Transverse colon (tissue), 4 donors: Measurements from ENCODE around the gene MMD. TPM values are rescaled to one million over a fixed set of nuclear protein-coding genes. Genes with fewer than 3 reads are reported as not detected.
A peak's percentile ranks its signal among the peaks of the same experiment; 100 is the strongest.
"Not testable (repeated sequence)": the region's sequence is repeated elsewhere in the genome, so short reads cannot be mapped to it uniquely, and the experiment has no call there.

Experiments used
- DNase-seq: peaks from one replicate; pipeline ENCODE4 v3.0.0-alpha.2; 2019
- H3K27ac ChIP-seq, 4 donors: fragments of 200-600 bp; sonication (generic); 2 replicates each; pipeline ENCODE4 v1.5.1; 2016 to 2018; ENCODE audit warnings: inconsistent platforms in 4 of 4
- H3K27me3 ChIP-seq: fragments of 200-600 bp; sonication (generic); 2 replicates; pipeline ENCODE4 v1.5.1; 2017; ENCODE audit warnings: inconsistent platforms
- H3K36me3 ChIP-seq, 4 donors: fragments of 200-600 bp; sonication (generic); 2 replicates each; pipeline ENCODE4 v1.5.1; 2017 to 2019; ENCODE audit warnings: inconsistent platforms in 4 of 4
- H3K4me1 ChIP-seq, 4 donors: fragments of 200-600 bp; sonication (generic); 2 replicates each; pipeline ENCODE4 v1.5.1; 2017 to 2020; ENCODE audit warnings: inconsistent platforms in 4 of 4
- H3K4me3 ChIP-seq, 4 donors: fragments of 200-600 bp; sonication (generic); 1 replicate in 1 of 4; 2 replicates in 3 of 4; pipeline versions ENCODE4 v1.5.1 to v1.6.1; 2017 to 2019; ENCODE audit warnings: inconsistent platforms in 4 of 4
- H3K9me3 ChIP-seq, 2 donors: fragments of 200-600 bp; sonication (generic); 2 replicates each; pipeline ENCODE4 v1.5.1; 2017 to 2019; ENCODE audit warnings: inconsistent platforms in 2 of 2
- CTCF ChIP-seq, 5 experiments: fragments of 200-600 bp in 3 of 5; fragments of 450-650 bp in 2 of 5; sonication (generic) in 3 of 5; IDR thresholded peaks; 1 replicate in 2 of 5; 2 replicates in 3 of 5; pipeline ENCODE4 v1.5.1; 2016 to 2017; ENCODE audit warnings: antibody characterized with exemption in 5 of 5, inconsistent platforms in 3 of 5, mild to moderate bottlenecking in 2 of 5, moderate library complexity in 1 of 5
- EP300 ChIP-seq: sonication (generic); formaldehyde crosslinking; IDR thresholded peaks from one replicate; pipeline ENCODE4 v1.6.1; 2017; ENCODE audit warnings: antibody characterized with exemption, low read depth
- POLR2A ChIP-seq: fragments of 450-650 bp; IDR thresholded peaks from one replicate; pipeline ENCODE4 v1.6.1; 2016; ENCODE audit warnings: antibody characterized with exemption, mild to moderate bottlenecking, moderate library complexity
- POLR2AphosphoS5 ChIP-seq, 3 donors: sonication (generic); formaldehyde crosslinking; IDR thresholded peaks; one replicate each; pipeline ENCODE4 v1.6.1; 2016; ENCODE audit warnings: antibody characterized with exemption in 3 of 3
- WGBS, 2 donors: methylation state at CpG; one replicate each; pipeline ENCODE4 v1.1.5; 2018; ENCODE audit warnings: low coverage in 1 of 2; 5-methylcytosine and 5-hydroxymethylcytosine counted together
- in situ Hi-C, 4 donors: fragments of 200-750 bp; cut with MboI; loops; one replicate each; pipeline versions ENCODE4 v1.15.0 to v1.15.1; 2017; ENCODE audit warnings: low sequenced_read_pairs in 3 of 4, low pct_ligation_motif_present in 1 of 4, low pct_unique_long_range_greater_than_20kb in 1 of 4
- intact Hi-C: fragments of 100-400 bp; cut with DNase I; formaldehyde crosslinking; loops from one replicate; pipeline ENCODE4 v1.15.1; 2023; ENCODE audit warnings: low total_unique reads
- total RNA-seq, 4 donors: library from RNA; depleted of rRNA; stranded (reverse); fragments of >200 nt; gene quantifications; one replicate each; pipeline ENCODE4 v1.1.0, GENCODE V29; 2016

The MMD gene
- total RNA-seq, 4 donors from 2014 or later = 4.8 to 18.9 (median 14.3) TPM

GRCh38 chr17:55426851-55427586 lies 5.4 kb upstream of the MMD start:
- Histone ChIP-seq H3K27me3 (no peaks in the 10 kb centered on the region), H3K27ac (peak overlapping the region in 2 of 4 donors; percentile 11 to 19), H3K36me3 (no peaks in the 10 kb centered on the region), H3K9me3 (no peaks in the 10 kb centered on the region), H3K4me1 (peaks cover 0 to 27% (median 10%) of the 10 kb centered on the region in 4 donors), H3K4me3 (no peak overlapping the region)
- TF ChIP-seq POLR2A (no peak), POLR2AphosphoS5 (IDR thresholded peaks at IDR 0.05) (peak in 1 of 3 donors; percentile 33)
- in situ Hi-C loops = no loop called here
- DNase-seq = no peak
- intact Hi-C loops = no loop called here
- whole genome bisulfite sequencing, 2 donors = 40 to 69% methylated on average over 1 to 2 of the region's 2 CpGs

GRCh38 chr17:55424893-55425540 lies 3.4 kb upstream of the MMD start:
- TF ChIP-seq EP300 (no peak), CTCF (IDR thresholded peaks at IDR 0.05) (no peak), POLR2AphosphoS5 (IDR thresholded peaks at IDR 0.05) (no peak), POLR2A (no peak)
- in situ Hi-C loops = no loop called here
- no peaks in the 10 kb centered on the region for H3K27me3 ChIP-seq
- intact Hi-C loops = no loop called here
- H3K4me3 ChIP-seq = no peak overlapping the region
- DNase-seq = no peak
- no peaks in the 10 kb centered on the region for H3K9me3 ChIP-seq
- no peaks in the 10 kb centered on the region for H3K36me3 ChIP-seq
- H3K27ac ChIP-seq = no peak overlapping the region
- H3K4me1 ChIP-seq = peaks cover 0 to 19% (median 10%) of the 10 kb centered on the region in 4 donors
- 41 to 53% methylated on average over 2 to 4 of the region's 4 CpGs for WGBS, 2 donors

GRCh38 chr17:55423535-55423934 lies 1.9 kb upstream of the MMD start:
- Histone ChIP-seq H3K27me3 (no peaks in the 10 kb centered on the region), H3K4me1 (peaks cover 0 to 25% (median 14%) of the 10 kb centered on the region in 4 donors), H3K4me3 (no peak overlapping the region), H3K9me3 (no peaks in the 10 kb centered on the region), H3K36me3 (no peaks in the 10 kb centered on the region), H3K27ac (no peak overlapping the region)
- no peak for TF ChIP-seq CTCF (IDR thresholded peaks at IDR 0.05)
- no peak for TF ChIP-seq POLR2A
- TF ChIP-seq POLR2AphosphoS5 (IDR thresholded peaks at IDR 0.05) = no peak
- no peak for TF ChIP-seq EP300
- in situ Hi-C loops = no loop called here
- 66 to 90% methylated on average over 3 of the region's 3 CpGs for WGBS, 2 donors
- intact Hi-C loops = no loop called here
- DNase-seq = no peak

GRCh38 chr17:55422828-55423164 lies 1.2 kb upstream of the MMD start:
- DNase-seq, H3K9me3 ChIP-seq, H3K4me3 ChIP-seq, intact Hi-C loops, H3K36me3 ChIP-seq, H3K27me3 ChIP-seq, in situ Hi-C loops: not testable (repeated sequence)
- peaks cover 0 to 25% (median 15%) of the 10 kb centered on the region in 4 donors for H3K4me1 ChIP-seq
- WGBS, 2 donors = 46% methylated on average over 6 of the region's 6 CpGs; no CpG with 5 or more reads in 1 of the 2 donors
- peak overlapping the region in 1 of 4 donors; percentile 93 for H3K27ac ChIP-seq

- 0% methylated on average over 21 of the region's 21 CpGs; no CpG with 5 or more reads in 1 of the 2 donors for WGBS, 2 donors
- H3K9me3 ChIP-seq = no peaks in the 10 kb centered on the region
- peak overlapping the region; percentile 90 to 95 (median 94) for H3K27ac ChIP-seq
- H3K27me3 ChIP-seq = no peaks in the 10 kb centered on the region
- in situ Hi-C loops (no loop called here), intact Hi-C loops (no loop called here)
- TF ChIP-seq CTCF (IDR thresholded peaks at IDR 0.05) (no peak), EP300 (no peak)
- peak; percentile 57 for DNase-seq
- H3K4me3 ChIP-seq = peak overlapping the region; percentile 47 to 91 (median 81)
- H3K4me1 ChIP-seq = peaks cover 0 to 27% (median 16%) of the 10 kb centered on the region in 4 donors
- no peaks in the 10 kb centered on the region for H3K36me3 ChIP-seq
Measured at GRCh38 chr17:55420776-55421178, 858 bp downstream of the MMD start.
